HAP-1 (cell line): Measurements from ENCODE around the gene SLC9A7.

Experiments
- DNase-seq, 2 experiments: peaks; one replicate each; pipeline ENCODE4 v3.0.0-alpha.2; 2016 to 2020; ENCODE audit warnings: low spot score in 2 of 2
- H3K27me3 ChIP-seq: fragments of 250-450 bp; sonication (Bioruptor Pico); 2 replicates; pipeline ENCODE4 v1.5.1; 2020; ENCODE audit warnings: low read depth, mild to moderate bottlenecking, moderate library complexity
- H3K36me3 ChIP-seq: fragments of 250-450 bp; sonication (Bioruptor Pico); replicated peaks from 2 replicates; pipeline ENCODE4 v1.5.1; 2020; ENCODE audit warnings: mild to moderate bottlenecking
- H3K4me1 ChIP-seq: fragments of 250-450 bp; sonication (Bioruptor Pico); 2 replicates; pipeline ENCODE4 v1.5.1; 2020; ENCODE audit warnings: mild to moderate bottlenecking
- H3K4me3 ChIP-seq: fragments of 250-450 bp; sonication (Bioruptor Pico); 2 replicates; pipeline ENCODE4 v1.5.1; 2020; ENCODE audit warnings: mild to moderate bottlenecking, moderate library complexity
- H3K9me3 ChIP-seq: fragments of 250-450 bp; sonication (Bioruptor Pico); 2 replicates; pipeline ENCODE4 v1.5.1; 2020; ENCODE audit warnings: mild to moderate bottlenecking, moderate library complexity
- in situ Hi-C: fragments of 300-500 bp; cut with MboI; formaldehyde crosslinking; loops from 3 replicates; pipeline ENCODE4 v1.14.3; 2020; ENCODE audit warnings: low sequenced_read_pairs, inconsistent platforms, mixed read lengths

Gene SLC9A7

GRCh38 chrX:46573331-46573891, 185.5 kb downstream of the SLC9A7 start, which contains the start of gene CHST7:
Gene CHST7 (plus strand): TSS chrX:46573765. CDS start chrX:46573932, 167 bp downstream.
- in situ Hi-C loops: no loop called here
- no peaks in the 10 kb centered on the region for H3K9me3 ChIP-seq
- DNase-seq: peak; percentile 78 to 91
- peak within 1 kb of the TSS; percentile 66 for H3K4me3 ChIP-seq
- H3K27me3 ChIP-seq: no peaks in the 10 kb centered on the region
- peaks cover 12% of the 10 kb centered on the region for H3K4me1 ChIP-seq
- no peaks in the 10 kb centered on the region; the same call in 1 of the 2 replicates for H3K36me3 ChIP-seq

GRCh38 chrX:46572340-46572936, 186.5 kb downstream of the SLC9A7 start:
- in situ Hi-C loops: no loop called here
- no peaks in the 10 kb centered on the region for H3K36me3 ChIP-seq
- DNase-seq: no peak
- H3K9me3 ChIP-seq: no peaks in the 10 kb centered on the region
- no peaks in the 10 kb centered on the region for H3K27me3 ChIP-seq
- H3K4me3 ChIP-seq: no peak overlapping the region
- H3K4me1 ChIP-seq: peaks cover 9% of the 10 kb centered on the region

GRCh38 chrX:46571423-46572339, 187.2 kb downstream of the SLC9A7 start:
- peaks cover 5% of the 10 kb centered on the region for H3K4me1 ChIP-seq
- H3K36me3 ChIP-seq: no peaks in the 10 kb centered on the region
- H3K4me3 ChIP-seq: no peak overlapping the region
- no peaks in the 10 kb centered on the region for H3K9me3 ChIP-seq
- no peaks in the 10 kb centered on the region for H3K27me3 ChIP-seq
- in situ Hi-C loops: no loop called here
- no peak for DNase-seq

- no peaks in the 10 kb centered on the region for H3K27me3 ChIP-seq
- H3K36me3 ChIP-seq: no peaks in the 10 kb centered on the region
- H3K4me3 ChIP-seq: no peak overlapping the region
- in situ Hi-C loops: no loop called here
- H3K9me3 ChIP-seq: no peaks in the 10 kb centered on the region
- DNase-seq: no peak
- H3K4me1 ChIP-seq: no peaks in the 10 kb centered on the region; the same call in 1 of the 2 replicates
These were observed 189.3 kb downstream of the SLC9A7 start for GRCh38 chrX:46569621-46570020.

- Histone ChIP-seq H3K4me3 (no peak overlapping the region), H3K4me1 (no peaks in the 10 kb centered on the region), H3K27me3 (no peaks in the 10 kb centered on the region), H3K9me3 (no peaks in the 10 kb centered on the region), H3K36me3 (no peaks in the 10 kb centered on the region)
- DNase-seq: no peak
- in situ Hi-C loops: no loop called here
These were observed 191.5 kb downstream of the SLC9A7 start for GRCh38 chrX:46567388-46567787.

- in situ Hi-C loops: no loop called here
- no peak overlapping the region for H3K4me3 ChIP-seq
- H3K9me3 ChIP-seq: no peaks in the 10 kb centered on the region
- no peaks in the 10 kb centered on the region for H3K27me3 ChIP-seq
- peaks cover 9% of the 10 kb centered on the region for H3K4me1 ChIP-seq
- no peak for DNase-seq
- H3K36me3 ChIP-seq: no peaks in the 10 kb centered on the region
These were observed 196.9 kb downstream of the SLC9A7 start for GRCh38 chrX:46561824-46562657.

GRCh38 chrX:46559062-46559461, 199.9 kb downstream of the SLC9A7 start:
- Histone ChIP-seq H3K4me3 (no peak overlapping the region), H3K4me1 (peaks cover 9% of the 10 kb centered on the region), H3K36me3 (no peaks in the 10 kb centered on the region), H3K9me3 (no peaks in the 10 kb centered on the region), H3K27me3 (no peaks in the 10 kb centered on the region)
- no peak for DNase-seq
- in situ Hi-C loops: loop anchor here (10.0 kb wide), 1 partner anchor 126 kb away; no protein-coding TSS in a partner anchor

GRCh38 chrX:46554942-46555341, 204.0 kb downstream of the SLC9A7 start:
- Histone ChIP-seq H3K27me3 (no peaks in the 10 kb centered on the region), H3K36me3 (no peaks in the 10 kb centered on the region), H3K4me1 (peaks cover 20% of the 10 kb centered on the region), H3K4me3 (no peak overlapping the region), H3K9me3 (no peaks in the 10 kb centered on the region)
- in situ Hi-C loops: loop anchor here (10.0 kb wide), 1 partner anchor 130 kb away; no protein-coding TSS in a partner anchor
- peak in 1 of 2 experiments; percentile 43 for DNase-seq

- Histone ChIP-seq H3K36me3 (peaks cover 3% of the 10 kb centered on the region), H3K9me3 (no peaks in the 10 kb centered on the region), H3K27me3 (no peaks in the 10 kb centered on the region), H3K4me3 (no peak overlapping the region), H3K4me1 (peaks cover 20% of the 10 kb centered on the region)
- no peak for DNase-seq
- in situ Hi-C loops: loop anchor here (10.0 kb wide), 1 partner anchor 131 kb away; no protein-coding TSS in a partner anchor
These were observed 205.0 kb downstream of the SLC9A7 start for GRCh38 chrX:46553935-46554334.

GRCh38 chrX:46551494-46552128, 207.3 kb downstream of the SLC9A7 start:
- no peak overlapping the region for H3K4me3 ChIP-seq
- H3K9me3 ChIP-seq: no peaks in the 10 kb centered on the region
- in situ Hi-C loops: loop anchor here (10.0 kb wide), 1 partner anchor 133 kb away; no protein-coding TSS in a partner anchor
- peaks cover 37% of the 10 kb centered on the region for H3K4me1 ChIP-seq
- DNase-seq: peak; percentile 82 to 98
- no peaks in the 10 kb centered on the region for H3K27me3 ChIP-seq
- H3K36me3 ChIP-seq: peaks cover 26% of the 10 kb centered on the region

GRCh38 chrX:46549914-46550313, 209.0 kb downstream of the SLC9A7 start:
- no peak overlapping the region for H3K4me3 ChIP-seq
- DNase-seq: no peak
- H3K36me3 ChIP-seq: peaks cover 35% of the 10 kb centered on the region
- peaks cover 40% of the 10 kb centered on the region for H3K4me1 ChIP-seq
- H3K27me3 ChIP-seq: no peaks in the 10 kb centered on the region
- in situ Hi-C loops: loop anchor here (10.0 kb wide), 1 partner anchor 135 kb away; no protein-coding TSS in a partner anchor
- H3K9me3 ChIP-seq: no peaks in the 10 kb centered on the region
